ENCODE measurements around the gene NAA35.

- TF ChIP-seq EZH2 (IDR thresholded peaks at IDR 0.05; ENCODE audit: insufficient read depth, poor library complexity, severe bottlenecking) (no peak), EZH2phosphoT487 (IDR thresholded peaks at IDR 0.05; ENCODE audit: insufficient read depth, low read depth) (no peak)
Observed at GRCh38 chr9:86009133-86009532, 68.2 kb downstream of the NAA35 start.

All from GM23248 (cell line).